ENCODE results near the gene GLCE.

Gene GLCE

DNA sequence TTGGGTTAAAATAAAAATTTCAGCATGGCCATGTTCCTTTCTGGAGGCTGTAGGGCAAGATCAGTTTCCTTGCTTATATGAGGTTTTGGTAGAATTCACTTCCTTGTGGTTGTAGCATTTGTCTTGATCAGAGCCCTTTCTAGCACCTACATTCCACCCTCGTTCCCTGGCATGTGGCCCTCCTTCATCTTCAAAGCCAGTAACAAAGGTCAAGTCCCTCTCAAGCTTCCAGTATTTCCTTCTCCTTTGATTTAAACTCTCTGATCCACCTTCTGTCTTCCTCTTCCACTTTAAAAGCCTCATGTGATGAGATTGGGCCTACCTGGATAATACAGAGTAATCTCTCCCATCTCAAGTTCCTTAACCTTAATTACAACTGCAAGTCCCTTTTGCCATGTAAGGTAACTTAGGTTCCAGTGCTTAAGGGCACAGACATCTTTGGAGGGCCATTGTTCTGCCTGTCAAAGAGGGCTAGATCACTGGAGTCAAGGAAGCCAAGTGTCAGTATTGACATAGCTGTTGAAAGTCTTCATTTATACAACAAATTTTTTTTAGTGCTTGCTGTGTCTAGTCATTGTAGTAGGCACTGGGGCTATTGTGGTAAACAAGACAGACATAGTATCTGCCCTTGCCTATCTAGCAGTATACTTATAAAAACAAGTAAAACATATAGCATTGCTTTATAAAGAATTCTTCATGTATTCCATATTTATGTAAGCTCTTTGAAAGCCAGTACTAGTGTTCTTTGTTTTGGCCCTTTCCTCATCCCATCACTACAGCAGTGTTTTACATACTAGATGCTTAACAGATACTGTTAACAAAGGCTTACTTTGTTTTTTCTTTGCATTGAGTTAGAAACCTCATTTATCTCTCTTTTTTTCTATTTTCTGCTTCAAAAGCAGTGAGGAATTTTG lies 40.7 kb downstream of the GLCE start:
- no peak for DNase-seq

DNA sequence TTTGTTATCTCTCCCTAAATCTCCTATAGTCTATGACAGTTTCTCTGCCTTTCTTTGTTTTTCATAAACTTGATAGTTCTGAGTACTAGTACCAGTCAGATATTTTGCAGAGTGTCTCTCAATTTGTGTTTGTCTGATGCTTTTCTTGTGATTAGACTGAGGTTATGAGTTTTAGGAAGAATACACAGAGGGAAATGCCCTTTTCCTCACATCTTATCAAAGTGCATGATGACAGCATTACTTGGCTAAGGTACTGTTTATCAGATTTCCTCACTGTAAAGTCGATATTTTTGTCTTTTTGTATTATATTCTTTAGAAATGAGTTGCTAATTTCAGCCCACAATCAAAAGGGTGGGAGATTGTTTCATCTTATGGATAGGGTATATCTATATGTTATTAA lies 45.6 kb downstream of the GLCE start:
- DNase-seq, result no peak

DNA sequence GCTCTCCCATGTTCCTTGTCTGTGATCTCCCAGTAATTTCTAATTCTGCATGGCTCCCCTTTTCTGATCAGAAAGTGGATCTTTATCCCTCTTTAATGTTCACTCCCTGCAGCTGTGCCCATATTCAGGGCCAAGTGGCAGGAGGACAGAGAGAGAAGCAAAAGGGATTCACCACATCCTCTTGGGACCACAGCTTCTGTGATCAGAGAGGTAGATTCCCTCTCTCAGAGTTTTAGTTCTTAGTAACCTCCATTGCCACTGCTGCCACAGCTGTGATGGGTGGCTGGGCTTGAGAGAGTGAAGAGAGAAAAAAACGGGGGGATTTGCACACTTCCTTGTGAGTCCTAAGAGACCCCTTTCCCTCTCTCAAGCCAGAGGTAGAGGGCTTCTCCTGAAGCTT lies 49.2 kb downstream of the GLCE start:
- no peak for DNase-seq

DNA sequence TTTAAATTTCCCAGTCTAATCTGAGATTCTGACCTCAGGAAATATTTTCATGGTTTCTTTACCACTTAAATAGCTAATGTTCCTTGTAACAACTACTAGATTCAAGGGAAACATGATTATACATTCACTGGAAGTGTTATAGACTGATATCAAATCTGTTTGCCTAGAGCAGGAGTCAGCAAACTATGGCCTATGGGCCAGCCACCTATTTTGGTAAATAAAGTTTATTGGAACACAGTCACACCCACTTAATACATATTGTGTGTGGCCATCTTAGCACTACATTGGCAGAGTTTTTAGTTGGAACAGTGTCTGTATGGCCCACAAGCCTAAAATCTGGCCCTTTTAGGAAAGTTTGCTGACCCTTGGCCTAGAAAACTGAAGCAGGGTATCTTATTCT lies 50.1 kb downstream of the GLCE start:
- DNase-seq, result no peak

DNA sequence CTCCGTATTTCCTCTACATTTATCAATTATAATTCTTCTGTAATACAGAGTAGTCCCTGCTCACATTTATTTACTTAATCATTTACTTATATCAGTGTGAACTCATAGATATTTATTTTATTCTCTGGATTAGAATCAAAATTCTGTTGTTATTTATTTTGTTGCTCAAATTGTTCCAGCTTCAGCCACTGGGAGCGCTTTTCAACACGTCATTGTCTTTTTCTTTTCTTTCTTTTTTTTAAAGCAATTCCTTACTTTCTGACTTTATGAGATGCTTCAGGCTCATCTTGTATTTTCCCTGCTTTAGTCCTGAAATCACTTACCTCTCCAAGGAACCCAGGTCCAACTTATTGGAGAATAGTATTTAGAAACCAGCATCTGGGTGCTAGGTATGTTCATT lies 53.4 kb downstream of the GLCE start:
- DNase-seq, result no peak

DNA sequence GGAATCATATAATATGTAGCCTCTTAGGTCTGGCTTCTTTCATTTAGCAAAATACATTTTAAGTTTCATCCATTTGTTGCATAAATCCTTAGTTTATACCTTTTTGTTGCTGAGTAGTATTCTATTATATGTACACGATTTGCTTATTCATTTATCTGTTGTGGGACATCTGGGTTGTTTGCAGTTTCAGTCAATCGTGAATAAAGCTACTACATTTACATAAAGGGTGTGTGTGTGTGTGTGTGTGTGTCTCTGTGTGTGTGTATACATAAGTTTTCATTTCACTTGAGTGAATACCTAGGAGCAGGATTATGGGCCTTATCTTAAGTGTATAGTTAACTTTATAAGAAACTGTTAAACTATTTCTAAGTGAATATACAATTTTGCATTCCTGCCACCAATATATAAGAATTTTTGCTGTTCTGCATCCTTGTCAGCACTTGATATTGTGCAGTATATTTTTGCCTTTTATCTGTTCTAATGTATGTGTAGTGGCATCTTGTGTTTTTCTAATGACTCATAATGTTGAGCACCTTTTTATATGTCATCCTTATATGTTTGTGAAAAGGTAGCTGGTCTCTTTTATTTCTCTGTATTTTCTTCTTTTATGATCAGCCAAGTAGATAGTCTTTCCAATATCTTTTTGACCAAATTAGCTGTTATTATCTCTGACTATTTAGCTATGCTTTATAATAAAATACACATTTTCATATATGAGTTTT lies 55.0 kb downstream of the GLCE start:
- DNase-seq, result no peak

DNA sequence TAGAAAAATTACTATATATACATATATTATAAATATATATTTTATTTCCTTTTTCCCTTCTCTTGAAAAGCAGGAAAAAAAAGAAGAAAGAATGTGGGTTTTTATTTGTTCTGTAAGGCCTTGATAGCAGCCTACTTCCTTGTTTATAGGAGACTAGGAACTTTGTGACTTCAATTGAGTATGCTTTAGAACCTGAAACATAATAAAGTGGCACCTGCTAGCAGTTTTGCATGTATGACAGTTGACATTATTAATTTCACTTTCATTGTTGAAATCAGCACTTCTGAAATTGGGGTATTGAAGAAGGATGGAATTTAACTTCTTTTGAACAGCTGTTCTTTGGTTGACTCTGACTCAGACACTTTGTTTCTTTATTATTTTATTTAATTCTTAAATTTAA lies 56.9 kb downstream of the GLCE start:
- no peak for DNase-seq

DNA sequence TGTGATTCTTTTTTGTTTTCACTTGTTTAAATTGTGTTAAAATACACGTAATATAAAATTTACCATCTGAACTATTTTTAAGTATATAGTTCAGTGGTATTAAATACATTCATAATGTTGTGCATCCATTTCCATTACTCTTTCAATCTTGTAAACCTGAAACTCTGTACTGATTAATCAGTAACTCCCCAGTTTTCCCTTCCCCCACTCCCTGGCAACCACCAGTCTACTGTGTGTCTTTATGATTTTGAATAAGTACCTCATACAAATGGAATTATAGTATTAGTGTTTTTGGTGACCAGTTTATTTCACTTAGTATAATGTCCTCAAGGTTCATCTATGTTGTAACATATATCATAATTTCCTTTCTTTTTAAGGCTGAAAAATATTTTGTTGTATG lies 59.3 kb downstream of the GLCE start:
- DNase-seq, result no peak

DNA sequence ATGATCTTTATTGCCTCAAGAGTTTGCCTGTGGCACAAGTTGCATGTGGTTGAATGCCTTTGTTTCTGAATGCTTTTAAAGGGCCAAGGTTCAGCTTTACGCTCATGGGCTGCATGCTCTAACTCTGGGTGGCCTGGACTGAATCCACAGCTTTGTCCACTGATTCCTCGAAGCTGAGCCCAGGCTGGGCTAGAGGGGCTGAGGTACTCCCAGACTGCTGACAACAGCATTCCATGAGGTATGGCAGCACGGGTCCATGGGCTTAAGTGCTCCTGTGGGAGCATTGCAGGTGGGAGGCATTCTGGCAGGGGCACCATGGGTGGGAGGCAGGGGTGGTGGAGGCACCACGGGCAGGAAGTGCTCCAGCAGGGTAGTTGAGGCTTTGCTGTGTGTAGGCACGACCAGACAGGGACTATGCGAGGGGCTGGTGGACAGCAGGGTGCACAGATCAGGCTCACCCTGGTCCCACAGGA lies 61.6 kb downstream of the GLCE start:
- DNase-seq, result no peak

DNA sequence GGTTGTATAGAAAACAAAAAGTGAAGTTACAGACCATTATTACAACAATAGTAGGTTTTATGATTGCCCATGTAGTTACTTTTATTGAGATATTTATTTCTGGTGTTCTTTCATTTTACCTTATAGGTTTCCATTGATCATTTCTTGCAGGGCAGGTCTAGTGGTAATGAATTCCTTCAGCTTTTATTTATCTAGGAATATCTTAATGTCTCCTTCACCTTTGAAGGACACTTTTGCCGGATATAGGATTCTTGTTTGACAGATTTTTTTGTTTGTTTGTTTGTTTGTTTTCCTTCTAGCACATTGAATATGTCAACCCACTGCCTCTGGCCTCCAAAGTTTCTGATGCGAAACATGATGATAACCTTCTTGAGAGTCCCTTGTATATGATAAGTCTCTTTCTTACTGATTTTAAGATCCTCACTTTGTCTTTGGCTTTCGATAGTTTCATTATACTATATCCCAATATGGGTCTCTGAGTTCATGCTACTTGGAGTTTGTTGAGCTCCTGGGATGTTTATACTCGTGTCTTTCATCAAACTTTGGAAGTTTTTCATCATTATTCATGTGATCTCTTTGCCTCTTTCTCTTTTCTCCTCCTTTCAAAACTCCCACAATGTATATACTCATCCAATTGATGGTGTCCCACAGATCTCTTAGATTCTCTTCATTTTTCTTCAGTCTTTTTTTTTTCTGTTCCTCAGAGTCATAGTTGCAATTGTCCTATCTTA lies 62.8 kb downstream of the GLCE start:
- DNase-seq, result no peak

DNA sequence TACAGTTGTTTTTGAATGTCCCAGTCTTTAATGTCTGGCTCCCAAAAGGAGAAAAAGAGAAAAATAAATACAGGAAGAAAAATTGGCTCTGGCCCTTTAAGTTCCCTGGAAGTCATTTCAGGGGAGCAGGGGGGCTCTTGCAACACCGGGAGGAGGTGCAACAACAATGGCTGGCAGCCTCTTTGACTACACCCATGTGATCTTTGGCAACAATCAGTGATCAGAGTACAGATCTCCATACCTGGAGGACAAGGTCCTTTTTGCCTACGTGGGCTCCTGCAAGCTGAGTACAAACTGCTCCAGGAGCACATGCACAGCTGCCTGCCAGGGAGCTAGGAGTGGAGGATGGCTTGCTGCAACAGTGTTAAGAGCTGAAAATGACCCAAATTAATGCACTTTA lies 63.9 kb downstream of the GLCE start:
- DNase-seq, result no peak

DNA sequence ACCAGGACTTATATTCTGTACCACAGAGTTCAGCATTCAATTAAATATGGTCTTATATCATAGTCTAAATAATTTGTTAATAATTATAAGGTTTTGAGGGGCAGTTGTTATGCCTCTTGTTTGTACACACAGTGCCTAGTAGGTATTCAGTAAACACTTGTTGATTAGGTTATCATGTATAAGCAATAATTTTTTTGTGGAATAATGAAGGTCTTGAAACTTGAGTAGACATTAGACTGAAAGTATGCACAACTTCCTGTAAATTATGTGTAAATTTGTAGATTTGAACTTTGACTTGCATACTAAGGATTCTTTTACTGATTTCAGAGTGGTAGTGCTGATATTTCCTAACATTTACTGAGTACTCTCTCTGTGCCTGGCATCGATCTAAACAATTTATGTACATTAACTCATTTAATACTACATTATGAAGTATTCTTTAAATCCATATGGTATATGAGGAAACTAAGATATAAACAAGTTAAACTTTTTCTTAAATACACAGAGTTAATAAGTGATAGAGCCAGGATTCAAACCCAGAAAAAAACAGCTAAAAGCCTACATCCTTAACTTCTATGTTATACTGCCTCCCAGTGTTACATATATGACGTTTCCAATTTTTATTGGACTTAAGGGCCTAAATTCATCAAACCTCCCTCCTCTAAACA lies 65.1 kb downstream of the GLCE start:
- DNase-seq, result no peak

DNA sequence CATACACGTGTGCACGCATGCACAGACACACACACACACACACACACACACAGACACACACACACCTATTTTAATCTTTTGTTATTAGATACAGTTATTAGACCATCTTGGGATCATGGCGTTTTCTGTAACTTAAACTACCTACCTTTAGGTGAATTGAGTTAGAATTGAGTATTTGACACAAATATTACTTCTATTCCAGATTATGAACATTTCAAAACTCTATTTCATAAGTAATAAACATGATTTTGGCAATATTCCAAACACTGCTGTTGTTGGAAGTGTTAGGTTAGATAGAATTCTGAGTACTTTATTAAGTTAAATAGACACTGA lies 65.6 kb downstream of the GLCE start:
- DNase-seq, result no peak

DNA sequence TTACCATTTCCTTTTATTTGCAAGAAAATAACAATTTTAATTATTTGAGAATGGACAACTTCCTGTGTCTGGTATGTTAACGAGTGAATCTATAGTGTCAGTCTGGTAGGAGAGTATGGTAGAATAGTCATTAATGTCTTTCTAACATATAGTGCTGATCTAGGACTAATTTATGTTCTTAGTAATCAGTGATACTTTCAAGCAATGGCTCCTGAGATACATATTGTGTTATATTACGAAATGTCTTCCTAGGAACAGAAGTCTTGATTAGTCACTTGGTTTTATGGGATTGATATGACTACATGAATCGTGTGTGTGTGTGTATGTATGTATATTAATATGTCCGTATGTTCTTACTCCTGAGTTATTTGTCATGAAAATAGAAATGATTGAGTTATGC lies 71.7 kb downstream of the GLCE start:
- DNase-seq, result no peak

DNA sequence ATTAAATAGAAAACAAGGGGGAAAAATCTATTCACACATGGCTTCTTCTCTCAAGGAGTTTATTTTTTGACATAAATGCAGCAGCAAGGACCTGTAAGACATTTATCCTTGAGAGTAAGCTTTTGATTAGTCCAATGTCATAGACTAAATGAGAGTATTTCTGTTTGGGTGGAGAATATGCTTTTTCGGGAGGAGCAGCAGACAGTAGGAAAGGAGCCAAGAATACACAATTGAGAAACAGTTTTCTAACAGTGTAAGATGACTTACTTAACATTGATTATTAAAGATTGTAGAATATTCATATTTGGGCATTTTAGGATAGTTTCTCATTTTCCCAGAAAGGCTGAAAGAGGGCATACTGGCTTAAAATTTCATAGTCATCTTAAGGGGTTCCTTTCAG lies 72.3 kb downstream of the GLCE start:
- no peak for DNase-seq

DNA sequence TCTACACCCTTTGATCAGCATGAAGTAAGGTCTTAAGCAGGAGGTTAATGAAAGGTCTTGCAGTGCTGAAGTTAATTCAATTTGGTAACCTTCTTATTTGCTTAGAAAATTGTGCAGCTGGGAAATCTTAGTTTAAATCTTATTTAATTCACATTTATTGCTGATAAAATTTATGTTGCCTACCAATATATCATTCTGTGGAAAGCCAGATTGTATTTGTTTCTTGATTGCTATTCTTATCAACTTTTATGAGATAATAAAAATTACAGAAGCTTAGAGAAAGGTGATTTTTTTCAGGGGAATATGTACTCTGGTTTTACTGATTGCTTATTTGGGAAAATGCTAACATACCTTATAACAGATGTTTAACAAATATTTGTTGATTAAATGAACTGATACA lies 74.2 kb downstream of the GLCE start:
- no peak for DNase-seq

DNA sequence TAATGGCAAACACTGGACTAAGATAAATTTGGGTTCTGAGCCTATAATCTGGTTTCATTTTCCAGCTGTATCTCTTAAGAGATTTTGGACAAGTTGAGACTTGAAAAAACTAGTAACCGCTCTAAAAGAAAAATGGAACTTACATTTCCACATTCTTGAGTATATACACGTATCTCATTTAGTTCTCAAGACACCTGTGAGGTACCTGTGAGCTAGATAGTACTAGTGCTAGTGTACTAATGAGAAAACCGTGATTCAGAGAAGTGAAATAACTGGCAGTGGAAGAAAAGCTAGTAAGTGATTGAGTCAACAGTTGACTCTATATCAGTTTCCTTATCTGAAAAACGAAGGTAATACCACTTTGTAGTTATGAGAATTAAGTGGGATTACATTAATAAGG lies 76.1 kb downstream of the GLCE start:
- no peak for DNase-seq

DNA sequence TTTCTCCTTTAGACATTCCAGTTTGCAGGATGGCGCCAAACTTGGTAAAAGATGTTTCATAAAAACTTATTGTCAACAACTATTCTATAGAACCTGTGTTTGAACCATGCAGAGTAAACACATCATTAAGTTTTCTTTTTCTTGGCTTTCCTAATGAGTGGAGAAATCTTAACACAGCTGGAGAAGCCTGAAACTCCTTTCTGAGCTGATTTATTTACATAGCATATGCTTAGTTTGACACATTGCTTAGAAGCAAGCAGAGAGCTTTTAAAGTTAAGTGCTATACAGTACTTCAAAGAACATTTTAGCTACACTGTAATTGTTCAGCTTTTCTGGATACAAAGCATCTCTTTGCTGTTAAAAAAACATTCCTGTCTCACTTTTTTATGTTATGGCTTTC lies 77.3 kb downstream of the GLCE start:
- DNase-seq, result no peak

DNA sequence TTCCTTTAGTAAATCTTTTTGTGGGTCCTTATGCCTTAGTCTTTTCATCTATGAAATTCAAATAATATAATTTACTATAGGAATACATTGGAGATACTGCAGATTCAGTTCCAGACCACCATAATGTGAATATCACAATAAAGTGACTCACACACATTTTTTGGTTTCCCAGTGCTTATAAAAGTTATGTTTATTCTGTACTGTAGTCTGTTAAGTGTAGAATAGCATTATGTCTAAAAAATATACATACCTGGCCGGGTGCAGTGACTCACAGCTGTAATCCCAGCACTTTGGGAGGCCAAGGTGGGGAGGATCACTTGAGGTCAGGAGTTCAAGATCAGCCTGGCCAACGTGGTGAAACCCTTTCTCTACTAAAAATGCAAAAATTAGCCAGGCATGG lies 84.4 kb downstream of the GLCE start:
- no peak for DNase-seq

DNA sequence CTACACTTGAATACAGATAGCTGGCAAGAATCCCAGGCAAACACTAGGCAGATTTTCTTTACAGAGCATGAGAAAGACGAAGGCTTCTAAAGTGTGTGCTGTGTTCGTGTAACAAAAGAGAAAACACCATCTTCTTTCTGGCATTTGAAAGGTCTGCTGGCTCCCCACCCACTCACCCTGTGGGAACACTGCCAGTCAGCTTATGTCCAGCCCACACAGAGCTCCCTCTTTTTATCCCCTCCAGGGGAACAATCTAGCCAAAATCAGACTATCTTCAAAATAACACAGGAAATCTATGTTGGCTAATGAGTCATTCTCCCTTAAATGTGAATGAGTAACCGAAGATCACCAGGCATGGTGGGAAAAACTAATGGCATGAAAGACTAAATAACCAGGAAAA lies 92.7 kb downstream of the GLCE start:
- no peak for DNase-seq

DNA sequence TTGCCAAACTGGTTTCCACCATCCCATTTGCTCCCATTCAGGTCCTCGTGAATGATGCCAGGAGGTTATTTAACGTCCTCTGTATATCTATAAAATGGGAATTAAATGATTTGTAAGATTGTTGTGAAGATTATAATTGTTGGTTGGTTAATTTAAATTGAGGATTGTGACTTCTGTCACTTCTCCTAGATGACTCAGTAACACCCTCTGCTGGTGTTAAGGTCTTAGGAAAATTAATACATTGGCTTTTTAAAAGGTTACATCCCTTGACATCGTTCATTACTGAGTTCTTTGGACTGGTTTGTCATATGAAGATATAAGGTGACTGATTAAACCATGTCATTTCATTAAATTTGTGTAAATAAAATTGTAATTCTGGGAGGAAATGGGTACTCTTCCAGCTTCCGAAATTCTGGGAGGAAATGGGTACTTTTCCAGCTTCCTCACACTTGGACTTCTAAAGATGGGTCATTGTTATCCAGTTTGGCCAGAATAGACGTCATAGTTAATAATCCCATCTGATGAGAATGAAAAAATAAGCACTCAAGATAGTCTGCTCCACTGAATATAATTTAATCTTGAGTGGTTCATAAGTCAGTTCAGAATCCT lies 105.0 kb downstream of the GLCE start:
- DNase-seq, result no peak

DNA sequence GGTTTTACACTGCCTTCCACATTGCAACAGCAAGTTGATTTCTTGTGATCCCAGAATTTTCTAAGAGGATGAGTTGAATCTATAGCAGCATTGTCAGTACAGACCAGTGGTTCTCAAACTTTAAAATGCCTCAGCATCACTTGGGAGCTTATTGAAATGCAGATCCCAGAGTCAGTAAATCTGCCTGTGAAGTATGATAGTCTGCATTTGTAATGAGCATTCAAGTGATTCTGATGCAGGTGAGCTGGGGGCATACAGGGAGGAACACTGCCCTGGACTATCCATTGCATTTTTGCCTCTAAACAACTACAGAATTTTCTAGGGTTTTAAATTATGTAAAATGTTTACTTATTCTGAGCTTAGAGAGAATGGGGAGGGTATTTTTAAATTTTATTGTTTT lies 110.8 kb downstream of the GLCE start:
- DNase-seq, result no peak

Data from right kidney (tissue), 1 donor.